GM19467 (cell line): ENCODE measurements around the gene MFRP.

Experiments
- ATAC-seq: cut with Tn5 transposase; IDR thresholded peaks from one replicate; pipeline ENCODE4 v1.9.1; 2021; ENCODE audit warnings: mild to moderate bottlenecking, moderate library complexity; ENCODE audit not compliant: unreplicated experiment

MFRP gene

GRCh38 chr11:119298726-119299125 is 47.8 kb downstream of the MFRP start:
- no peak for ATAC-seq

DNA sequence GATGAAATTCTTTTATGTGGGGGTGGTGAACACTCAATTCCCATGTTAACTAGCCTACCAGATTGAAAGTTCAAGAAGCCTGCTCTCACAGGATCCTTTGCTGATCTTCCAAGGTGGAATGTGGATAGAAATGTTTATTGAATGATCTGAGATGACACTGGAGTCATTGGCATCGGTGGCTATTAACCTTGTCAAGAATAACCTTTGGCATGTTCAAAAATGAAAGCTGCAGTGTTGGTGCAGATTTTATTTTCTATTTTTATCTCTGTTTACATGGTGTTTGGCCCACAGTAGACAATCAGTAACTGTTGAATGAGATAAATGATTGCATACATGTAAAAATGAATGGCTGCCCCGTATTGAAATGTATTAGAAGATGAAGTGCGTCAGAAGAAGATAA is 48.6 kb downstream of the MFRP start:
- no peak for ATAC-seq

GRCh38 chr11:119295178-119295577 is 51.3 kb downstream of the MFRP start:
- ATAC-seq = no peak

DNA sequence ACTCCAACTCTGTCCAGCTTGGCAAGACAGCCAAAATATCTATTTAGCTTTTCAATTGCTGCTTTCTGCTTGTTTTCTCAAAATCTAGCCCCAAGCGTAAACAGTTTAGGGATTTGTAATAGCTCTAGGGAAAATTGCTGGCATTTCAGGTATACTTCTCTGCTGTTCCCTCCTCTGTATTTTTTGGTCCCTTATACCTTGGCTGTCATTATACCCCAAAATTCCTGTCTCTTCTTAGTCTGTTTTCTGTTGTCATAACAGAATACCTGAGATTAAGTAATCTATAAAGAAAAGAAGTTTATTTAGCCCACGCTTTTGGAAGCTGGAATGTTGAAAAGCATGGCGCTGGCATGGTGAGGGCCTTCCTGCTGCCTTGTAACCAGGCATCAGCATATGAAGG is 53.0 kb downstream of the MFRP start:
- no peak for ATAC-seq

- no peak for ATAC-seq
Observed at GRCh38 chr11:119290894-119291497, 55.5 kb downstream of the MFRP start.
